Gastroesophageal sphincter (tissue), 4 donors: ENCODE results near the gene SSBP4. TPM values are rescaled to one million over a fixed set of nuclear protein-coding genes. Genes with fewer than 3 reads are reported as not detected.

Experiments
- ATAC-seq: fragments of 150-250 bp; one replicate; pipeline ENCODE4 v1.9.1; 2016; ENCODE audit warnings: mild to moderate bottlenecking, moderate library complexity
- H3K27ac ChIP-seq, 4 donors: fragments of 200-600 bp; sonication (generic) in 3 of 4; 1 replicate in 3 of 4; 2 replicates in 1 of 4; pipeline ENCODE4 v1.5.1; 2016 to 2019
- H3K27me3 ChIP-seq: fragments of 200-600 bp; sonication (generic); one replicate; pipeline ENCODE4 v1.5.1; 2019
- H3K36me3 ChIP-seq, 2 donors: fragments of 200-600 bp; sonication (generic); one replicate each; pipeline ENCODE4 v1.5.1; 2019; ENCODE audit warnings: control low read depth in 1 of 2
- H3K4me1 ChIP-seq, 3 donors: fragments of 200-600 bp; sonication (generic); 1 replicate in 2 of 3; 2 replicates in 1 of 3; pipeline ENCODE4 v1.5.1; 2016 to 2019; ENCODE audit warnings: control low read depth in 2 of 3
- H3K4me3 ChIP-seq, 2 donors: fragments of 200-600 bp; sonication (generic); one replicate each; pipeline ENCODE4 v1.5.1; 2019; ENCODE audit warnings: mild to moderate bottlenecking in 1 of 2, moderate library complexity in 1 of 2
- H3K9me3 ChIP-seq, 3 donors: fragments of 200-600 bp; sonication (generic); one replicate each; pipeline ENCODE4 v1.5.1; 2017 to 2019; ENCODE audit warnings: control low read depth in 2 of 3
- EP300 ChIP-seq: sonication (generic); formaldehyde crosslinking; IDR thresholded peaks from one replicate; pipeline ENCODE4 v1.6.1; 2017; ENCODE audit warnings: antibody characterized with exemption, mild to moderate bottlenecking
- POLR2A ChIP-seq, 2 donors: fragments of 450-650 bp; IDR thresholded peaks; one replicate each; pipeline ENCODE4 v1.6.1; 2017; ENCODE audit warnings: antibody characterized with exemption in 2 of 2, mild to moderate bottlenecking in 2 of 2, moderate library complexity in 1 of 2
- POLR2AphosphoS5 ChIP-seq: sonication (generic); formaldehyde crosslinking; IDR thresholded peaks from one replicate; pipeline ENCODE4 v1.6.1; 2017; ENCODE audit warnings: antibody characterized with exemption
- WGBS, 2 donors: methylation state at CpG; one replicate each; pipeline ENCODE4 v1.1.5; 2018; ENCODE audit warnings: low coverage in 1 of 2; 5-methylcytosine and 5-hydroxymethylcytosine counted together
- total RNA-seq, 4 donors: library from RNA; depleted of rRNA; stranded (reverse); fragments of >200 nt; gene quantifications; one replicate each; pipeline ENCODE4 v1.1.0, GENCODE V29; 2016
- TF ChIP-seq, protein P1 (sequence below), 4 experiments: fragments of 200-600 bp in 2 of 4; fragments of 450-650 bp in 2 of 4; sonication (generic) in 1 of 4; IDR thresholded peaks; one replicate each; pipeline ENCODE4 v1.5.1; 2017 to 2019; ENCODE audit warnings: antibody characterized with exemption in 4 of 4, mild to moderate bottlenecking in 2 of 4, moderate library complexity in 2 of 4

The SSBP4 gene
- total RNA-seq, 4 donors from 2014 or later: 58.4 to 76.2 (median 61.3) TPM

DNA sequence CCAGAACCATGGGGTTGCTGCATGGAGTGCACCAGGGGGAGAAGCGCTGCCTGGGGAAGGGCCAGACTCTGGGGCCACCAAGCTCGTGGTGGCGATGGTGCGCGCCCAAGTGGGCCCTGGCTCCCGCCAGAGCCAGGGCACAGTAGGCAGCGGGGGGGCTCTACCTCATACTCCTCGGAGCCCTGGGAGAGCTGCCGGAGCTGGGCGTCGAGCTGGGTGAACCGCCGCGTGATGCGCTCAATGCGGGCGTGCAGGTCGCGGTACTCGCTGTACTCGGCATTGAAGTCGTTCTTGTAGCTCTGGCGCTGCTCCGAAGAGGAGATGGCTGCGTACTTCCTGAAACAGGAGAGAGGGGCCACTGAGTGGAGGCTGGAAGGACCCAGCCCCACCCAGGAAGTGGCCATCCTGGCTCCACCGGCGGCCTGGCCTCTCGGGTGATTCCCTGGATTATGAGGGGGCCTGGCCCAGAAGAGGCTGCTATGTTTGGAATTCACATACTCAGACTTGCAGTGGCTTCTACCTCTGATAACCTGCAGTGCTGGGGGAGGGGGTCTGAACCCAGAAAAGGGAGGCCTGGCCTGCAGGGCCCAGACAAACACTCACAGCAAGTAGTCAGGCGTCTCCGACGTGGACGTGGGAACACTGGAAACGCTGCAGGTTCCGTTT is 27.1 kb downstream of the SSBP4 start:
- no peak overlapping the region for H3K4me3 ChIP-seq
- H3K27me3 ChIP-seq: no peaks in the 10 kb centered on the region
- WGBS, 2 donors: 92 to 93% methylated on average over 9 of the region's 34 CpGs
- no peak overlapping the region for H3K27ac ChIP-seq
- no peaks in the 10 kb centered on the region for H3K9me3 ChIP-seq
- no peak for TF ChIP-seq POLR2AphosphoS5
- TF ChIP-seq POLR2A (IDR thresholded peaks at IDR 0.05): no peak
- TF ChIP-seq, protein P1, sequence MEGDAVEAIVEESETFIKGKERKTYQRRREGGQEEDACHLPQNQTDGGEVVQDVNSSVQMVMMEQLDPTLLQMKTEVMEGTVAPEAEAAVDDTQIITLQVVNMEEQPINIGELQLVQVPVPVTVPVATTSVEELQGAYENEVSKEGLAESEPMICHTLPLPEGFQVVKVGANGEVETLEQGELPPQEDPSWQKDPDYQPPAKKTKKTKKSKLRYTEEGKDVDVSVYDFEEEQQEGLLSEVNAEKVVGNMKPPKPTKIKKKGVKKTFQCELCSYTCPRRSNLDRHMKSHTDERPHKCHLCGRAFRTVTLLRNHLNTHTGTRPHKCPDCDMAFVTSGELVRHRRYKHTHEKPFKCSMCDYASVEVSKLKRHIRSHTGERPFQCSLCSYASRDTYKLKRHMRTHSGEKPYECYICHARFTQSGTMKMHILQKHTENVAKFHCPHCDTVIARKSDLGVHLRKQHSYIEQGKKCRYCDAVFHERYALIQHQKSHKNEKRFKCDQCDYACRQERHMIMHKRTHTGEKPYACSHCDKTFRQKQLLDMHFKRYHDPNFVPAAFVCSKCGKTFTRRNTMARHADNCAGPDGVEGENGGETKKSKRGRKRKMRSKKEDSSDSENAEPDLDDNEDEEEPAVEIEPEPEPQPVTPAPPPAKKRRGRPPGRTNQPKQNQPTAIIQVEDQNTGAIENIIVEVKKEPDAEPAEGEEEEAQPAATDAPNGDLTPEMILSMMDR (IDR thresholded peaks at IDR 0.05): no peak
- TF ChIP-seq EP300: no peak
- H3K4me1 ChIP-seq: peaks cover 0 to 12% (median 7%) of the 10 kb centered on the region in 3 donors
- no peak for ATAC-seq
- peaks cover 0 to 83% of the 10 kb centered on the region in 2 donors for H3K36me3 ChIP-seq

DNA sequence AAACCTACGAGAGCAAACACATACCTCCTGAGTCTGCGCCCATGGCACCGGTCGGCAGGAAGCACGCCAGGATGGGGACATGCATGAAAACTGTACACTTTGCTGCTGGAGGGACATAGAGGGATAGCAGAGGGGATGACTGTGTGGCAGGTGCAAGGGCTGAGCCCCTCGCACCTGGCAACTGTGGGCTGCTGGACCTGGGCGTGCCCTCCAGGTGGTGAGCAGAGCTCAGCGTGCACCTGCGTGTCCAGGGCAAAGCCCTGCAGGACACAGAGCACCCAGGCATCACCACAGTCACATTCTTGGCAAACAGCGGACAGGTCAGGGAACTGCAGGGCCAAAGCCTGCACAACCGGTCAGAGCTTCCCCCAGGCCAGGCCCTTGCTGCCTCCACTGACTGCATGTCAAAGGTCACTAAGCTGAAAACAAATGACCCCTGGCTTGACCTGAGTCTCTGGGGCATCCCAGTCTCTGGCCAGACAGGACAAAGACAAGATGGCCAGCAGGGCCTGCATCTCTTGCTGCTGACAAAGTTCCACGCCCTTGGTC is 27.7 kb downstream of the SSBP4 start:
- no peak for TF ChIP-seq POLR2A (IDR thresholded peaks at IDR 0.05)
- no peak for TF ChIP-seq POLR2AphosphoS5
- no peak for TF ChIP-seq EP300
- TF ChIP-seq, protein P1 (IDR thresholded peaks at IDR 0.05): no peak
- Histone ChIP-seq H3K27me3 (no peaks in the 10 kb centered on the region), H3K27ac (no peak overlapping the region), H3K4me3 (no peak overlapping the region), H3K36me3 (peaks cover 0 to 89% of the 10 kb centered on the region in 2 donors), H3K9me3 (no peaks in the 10 kb centered on the region), H3K4me1 (peaks cover 0 to 18% (median 11%) of the 10 kb centered on the region in 3 donors)
- no peak for ATAC-seq
- 80% methylated on average over 1 of the region's 12 CpGs; no CpG with 5 or more reads in 1 of the 2 donors for WGBS, 2 donors

DNA sequence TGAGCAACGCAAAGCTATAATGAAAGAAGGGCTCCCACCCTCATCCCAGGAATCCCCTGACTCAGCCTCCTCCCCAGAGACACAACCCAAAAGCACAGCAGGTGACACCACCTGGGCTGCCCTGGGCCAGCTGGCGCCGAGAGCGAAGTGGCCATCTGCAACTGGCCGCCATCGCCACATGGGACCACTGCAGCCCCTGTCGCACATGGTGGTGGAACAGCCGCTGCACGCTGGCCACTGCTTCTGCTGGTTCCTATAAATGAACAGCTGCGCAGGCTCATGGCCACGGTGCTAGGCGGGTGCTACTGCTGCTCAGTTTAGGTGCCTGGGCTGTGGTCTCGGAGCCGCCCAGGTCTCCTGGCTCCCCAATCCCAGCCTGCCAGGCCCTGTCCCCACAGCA is 30.4 kb downstream of the SSBP4 start:
- Histone ChIP-seq H3K4me3 (no peak overlapping the region), H3K9me3 (no peaks in the 10 kb centered on the region), H3K27ac (no peak overlapping the region), H3K4me1 (peaks cover 0 to 19% (median 11%) of the 10 kb centered on the region in 3 donors), H3K36me3 (peaks cover 0 to 90% of the 10 kb centered on the region in 2 donors), H3K27me3 (no peaks in the 10 kb centered on the region)
- 96% methylated on average over 4 of the region's 14 CpGs; no CpG with 5 or more reads in 1 of the 2 donors for WGBS, 2 donors
- no peak for ATAC-seq
- TF ChIP-seq POLR2AphosphoS5 (no peak), POLR2A (IDR thresholded peaks at IDR 0.05) (no peak), EP300 (no peak)
- TF ChIP-seq, protein P1 (IDR thresholded peaks at IDR 0.05): no peak

DNA sequence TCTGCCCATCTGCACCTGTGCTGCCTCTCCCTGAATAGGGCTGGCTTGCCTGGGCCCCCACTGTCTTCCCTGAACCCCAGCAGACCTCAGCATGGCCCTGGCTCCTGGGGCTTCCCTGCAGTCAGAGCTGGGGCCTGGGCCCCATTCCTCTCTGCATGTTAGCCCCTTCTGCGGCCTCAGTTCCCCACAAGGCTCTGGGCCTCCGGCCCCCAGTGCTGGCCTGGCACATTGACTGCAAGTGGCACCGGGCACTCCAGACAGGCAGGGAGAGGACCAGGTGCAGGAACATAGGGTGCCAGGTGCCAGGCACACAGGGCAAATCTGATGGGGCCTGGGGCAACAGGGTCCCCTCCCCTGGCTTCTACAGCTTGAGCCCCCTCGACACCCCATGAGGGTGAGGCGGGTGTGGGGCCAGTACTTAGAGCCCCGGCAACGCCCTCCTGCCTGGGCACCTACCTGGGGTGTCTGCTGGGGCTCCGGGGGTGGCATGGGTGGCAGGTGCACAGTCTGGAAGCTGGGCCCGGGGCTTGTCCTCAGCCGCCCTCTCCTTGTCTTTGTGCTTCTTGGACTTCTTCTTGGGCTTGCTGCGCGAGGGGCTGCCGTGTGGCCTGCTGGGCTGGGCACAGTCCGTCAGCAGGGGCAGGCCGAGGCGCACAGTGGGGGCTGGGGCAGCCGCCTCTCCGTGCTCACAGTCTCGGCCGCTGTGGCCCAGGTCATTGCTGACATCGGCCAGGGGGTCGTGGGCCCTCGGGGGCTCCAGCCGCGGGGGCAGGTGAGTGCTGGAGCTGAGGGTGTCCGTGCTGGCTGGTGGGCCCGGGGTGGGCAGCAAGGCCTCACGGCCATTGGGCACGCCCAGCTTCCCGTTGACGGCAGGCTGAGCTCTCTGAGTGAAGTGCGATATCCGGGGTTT is 31.1 kb downstream of the SSBP4 start:
- H3K27ac ChIP-seq: no peak overlapping the region
- H3K9me3 ChIP-seq: no peaks in the 10 kb centered on the region
- no peak for ATAC-seq
- no peaks in the 10 kb centered on the region for H3K27me3 ChIP-seq
- no CpG with 5 or more reads among the region's 33 CpGs for WGBS, 2 donors
- H3K4me3 ChIP-seq: no peak overlapping the region
- H3K4me1 ChIP-seq: peaks cover 0 to 19% (median 11%) of the 10 kb centered on the region in 3 donors
- no peak for TF ChIP-seq POLR2A (IDR thresholded peaks at IDR 0.05)
- TF ChIP-seq, protein P1 (IDR thresholded peaks at IDR 0.05): no peak
- no peak for TF ChIP-seq EP300
- TF ChIP-seq POLR2AphosphoS5: no peak
- peaks cover 0 to 83% of the 10 kb centered on the region in 2 donors for H3K36me3 ChIP-seq
